AG09309 (cell line): ENCODE measurements around the gene DOCK9.

Source experiments
- DNase-seq: peaks from one replicate; pipeline ENCODE4 v3.0.0-alpha.2; 2010; ENCODE audit warnings: low read depth
- H3K4me3 ChIP-seq: 2 replicates; pipeline ENCODE4 v1.5.1; 2011; ENCODE audit warnings: mild to moderate bottlenecking, low read depth, low read length, moderate library complexity; ENCODE audit not compliant: control insufficient read depth
- CTCF ChIP-seq: IDR thresholded peaks from 2 replicates; pipeline ENCODE4 v1.5.1; 2011; ENCODE audit warnings: mild to moderate bottlenecking, low read depth, low read length, inconsistent platforms; ENCODE audit not compliant: insufficient read depth, control insufficient read depth; ENCODE audit errors: missing control alignments

DOCK9 gene

GRCh38 chr13:98779695-98780094 lies 198.2 kb downstream of the DOCK9 start:
- no peak overlapping the region for H3K4me3 ChIP-seq
- DNase-seq = no peak
- no peak for TF ChIP-seq CTCF

- no peak for DNase-seq
- no peak for TF ChIP-seq CTCF
- H3K4me3 ChIP-seq = no peak overlapping the region
Measured at GRCh38 chr13:98778749-98779148, 199.1 kb downstream of the DOCK9 start.

- H3K4me3 ChIP-seq = no peak overlapping the region
- no peak for TF ChIP-seq CTCF
- DNase-seq = no peak
Measured at GRCh38 chr13:98776644-98777043, 201.2 kb downstream of the DOCK9 start.

- no peak overlapping the region for H3K4me3 ChIP-seq
- DNase-seq = no peak
- TF ChIP-seq CTCF = no peak
Measured at GRCh38 chr13:98775844-98776598, 201.8 kb downstream of the DOCK9 start.

GRCh38 chr13:98775386-98775785 lies 202.5 kb downstream of the DOCK9 start:
- no peak for DNase-seq
- H3K4me3 ChIP-seq = no peak overlapping the region
- TF ChIP-seq CTCF = no peak

GRCh38 chr13:98774776-98775175 lies 203.1 kb downstream of the DOCK9 start:
- no peak for DNase-seq
- TF ChIP-seq CTCF = no peak
- no peak overlapping the region for H3K4me3 ChIP-seq
